Measurements from ENCODE around the gene CPSF7.

Gene CPSF7

DNA sequence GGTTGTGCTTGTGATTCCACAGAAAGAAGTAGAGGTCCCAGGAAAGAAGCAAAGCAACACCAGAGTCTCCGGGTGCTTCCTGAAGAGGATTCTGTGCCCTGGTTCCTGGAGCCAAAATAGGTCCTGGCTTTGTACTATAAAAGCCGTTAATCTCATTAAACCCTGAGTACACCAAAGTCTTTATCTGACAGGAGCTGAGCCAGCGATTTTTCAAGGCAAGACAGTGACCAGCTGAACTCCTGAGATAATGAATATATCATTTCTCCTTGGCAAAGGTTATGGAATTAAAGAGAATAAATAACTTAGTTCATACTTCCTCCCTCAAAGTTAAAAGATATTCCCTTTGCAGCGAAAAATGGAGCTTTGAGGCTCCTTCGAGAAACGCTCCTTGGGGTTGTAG, 62.4 kb downstream of the CPSF7 start:
- no peak for DNase-seq (ENCODE audit: low read depth in 2 of 2)
- no peak overlapping the region for H3K4me3 ChIP-seq (replicated peaks in 1 of 2; ENCODE audit: low read depth in 2 of 2, low read length in 2 of 2)
- TF ChIP-seq, protein P1, sequence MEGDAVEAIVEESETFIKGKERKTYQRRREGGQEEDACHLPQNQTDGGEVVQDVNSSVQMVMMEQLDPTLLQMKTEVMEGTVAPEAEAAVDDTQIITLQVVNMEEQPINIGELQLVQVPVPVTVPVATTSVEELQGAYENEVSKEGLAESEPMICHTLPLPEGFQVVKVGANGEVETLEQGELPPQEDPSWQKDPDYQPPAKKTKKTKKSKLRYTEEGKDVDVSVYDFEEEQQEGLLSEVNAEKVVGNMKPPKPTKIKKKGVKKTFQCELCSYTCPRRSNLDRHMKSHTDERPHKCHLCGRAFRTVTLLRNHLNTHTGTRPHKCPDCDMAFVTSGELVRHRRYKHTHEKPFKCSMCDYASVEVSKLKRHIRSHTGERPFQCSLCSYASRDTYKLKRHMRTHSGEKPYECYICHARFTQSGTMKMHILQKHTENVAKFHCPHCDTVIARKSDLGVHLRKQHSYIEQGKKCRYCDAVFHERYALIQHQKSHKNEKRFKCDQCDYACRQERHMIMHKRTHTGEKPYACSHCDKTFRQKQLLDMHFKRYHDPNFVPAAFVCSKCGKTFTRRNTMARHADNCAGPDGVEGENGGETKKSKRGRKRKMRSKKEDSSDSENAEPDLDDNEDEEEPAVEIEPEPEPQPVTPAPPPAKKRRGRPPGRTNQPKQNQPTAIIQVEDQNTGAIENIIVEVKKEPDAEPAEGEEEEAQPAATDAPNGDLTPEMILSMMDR (IDR thresholded peaks at IDR 0.05; ENCODE audit: low read depth, low read length), result no peak

DNA sequence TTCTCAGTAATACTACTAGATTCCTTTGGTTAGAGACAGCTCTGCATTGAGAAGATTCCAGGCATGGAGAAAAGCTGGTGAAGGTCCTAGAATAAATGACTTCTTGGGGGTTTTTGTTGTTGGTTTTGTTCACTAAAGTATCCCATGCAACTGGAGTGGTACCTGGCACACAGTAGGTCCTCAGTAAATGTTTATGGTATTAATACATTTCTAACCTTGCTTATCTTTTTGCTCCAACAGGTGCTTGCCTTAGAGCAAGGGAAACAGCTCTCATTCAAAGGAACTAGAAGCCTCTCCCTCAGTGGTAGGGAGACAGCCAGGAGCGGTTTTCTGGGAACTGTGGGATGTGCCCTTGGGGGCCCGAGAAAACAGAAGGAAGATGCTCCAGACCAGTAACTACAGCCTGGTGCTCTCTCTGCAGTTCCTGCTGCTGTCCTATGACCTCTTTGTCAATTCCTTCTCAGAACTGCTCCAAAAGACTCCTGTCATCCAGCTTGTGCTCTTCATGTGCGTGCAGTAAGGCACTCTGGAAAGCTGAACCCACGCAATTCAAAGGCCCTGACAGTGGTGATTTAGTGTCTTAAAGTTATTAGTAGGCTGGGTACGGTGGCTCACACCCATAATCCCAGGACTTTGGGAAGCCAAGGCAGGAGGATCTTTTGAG, 65.6 kb downstream of the CPSF7 start:
- no peak for DNase-seq (ENCODE audit: low read depth in 2 of 2)
- TF ChIP-seq, protein P1 (IDR thresholded peaks at IDR 0.05; ENCODE audit: low read depth, low read length), result no peak
- H3K4me3 ChIP-seq (replicated peaks in 1 of 2; ENCODE audit: low read depth in 2 of 2, low read length in 2 of 2), result no peak overlapping the region

- DNase-seq (ENCODE audit: low read depth in 2 of 2), result peak; percentile 56 to 66
- H3K4me3 ChIP-seq (replicated peaks in 1 of 2; ENCODE audit: low read depth in 2 of 2, low read length in 2 of 2), result peak overlapping the region; percentile 75 to 89
- TF ChIP-seq, protein P1 (IDR thresholded peaks at IDR 0.05; ENCODE audit: low read depth, low read length), result no peak
Measured at GRCh38 chr11:61362542-61362875, 67.3 kb downstream of the CPSF7 start.

DNA sequence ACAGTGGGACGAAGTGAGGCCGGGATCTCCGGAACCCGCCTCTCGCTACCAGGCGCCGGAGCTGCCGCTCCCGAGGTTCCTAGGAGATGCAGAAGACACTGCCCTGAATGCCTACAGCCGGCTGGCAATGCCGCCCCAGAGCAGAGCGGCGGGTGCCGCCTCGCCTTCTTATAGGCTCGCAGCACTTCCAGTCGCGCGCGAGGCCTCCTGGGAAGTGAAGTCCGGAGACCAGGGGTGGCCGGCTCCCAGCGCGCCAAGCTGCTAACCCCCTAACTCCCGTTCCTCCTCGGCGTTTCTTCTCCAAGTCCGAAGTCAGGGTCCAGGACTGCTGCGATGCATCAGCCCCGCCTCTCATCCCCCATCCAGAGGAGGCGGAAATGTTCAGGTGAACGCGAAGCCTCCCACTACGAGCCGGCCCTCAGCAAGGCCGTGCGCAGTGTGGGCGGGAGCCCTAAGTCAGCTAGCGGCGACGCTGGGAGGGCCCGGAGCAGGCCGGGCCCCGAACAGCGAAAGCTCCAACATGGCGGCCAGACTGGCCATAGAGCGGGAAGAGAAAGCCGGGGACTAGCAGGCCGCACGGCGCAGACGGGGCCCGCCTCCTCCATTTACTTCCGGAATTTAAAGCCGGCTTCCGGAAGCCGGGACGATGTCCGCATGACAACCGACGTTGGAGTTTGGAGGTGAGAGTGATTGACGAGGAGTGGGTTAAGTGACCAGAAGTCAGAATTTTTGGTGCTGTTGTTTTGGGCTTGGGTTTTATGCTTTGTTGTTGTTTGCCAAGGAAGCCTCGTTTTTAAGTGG, 67.8 kb downstream of the CPSF7 start, which contains the start of the genes CYB561A3 and TMEM138:
TSS of gene CYB561A3 (minus strand) at position 142 of the 801 bp plus-strand sequence. CDS start 5,169 bp downstream, outside the sequence.
TSS of gene TMEM138 (plus strand) at position 634 of the 801 bp plus-strand sequence. CDS start 2,017 bp downstream, outside the sequence.
- TF ChIP-seq, protein P1 (IDR thresholded peaks at IDR 0.05; ENCODE audit: low read depth, low read length), result no peak
- DNase-seq (ENCODE audit: low read depth in 2 of 2), result peak; percentile 94
- peak within 1 kb of the TSS; percentile 75 to 89 for H3K4me3 ChIP-seq (replicated peaks in 1 of 2; ENCODE audit: low read depth in 2 of 2, low read length in 2 of 2)

- H3K4me3 ChIP-seq (replicated peaks in 1 of 2; ENCODE audit: low read depth in 2 of 2, low read length in 2 of 2), result peak overlapping the region; percentile 75 to 89
- TF ChIP-seq, protein P1 (IDR thresholded peaks at IDR 0.05; ENCODE audit: low read depth, low read length), result no peak
- DNase-seq (ENCODE audit: low read depth in 2 of 2), result no peak
Measured at GRCh38 chr11:61361237-61361740, 68.5 kb downstream of the CPSF7 start.

DNA sequence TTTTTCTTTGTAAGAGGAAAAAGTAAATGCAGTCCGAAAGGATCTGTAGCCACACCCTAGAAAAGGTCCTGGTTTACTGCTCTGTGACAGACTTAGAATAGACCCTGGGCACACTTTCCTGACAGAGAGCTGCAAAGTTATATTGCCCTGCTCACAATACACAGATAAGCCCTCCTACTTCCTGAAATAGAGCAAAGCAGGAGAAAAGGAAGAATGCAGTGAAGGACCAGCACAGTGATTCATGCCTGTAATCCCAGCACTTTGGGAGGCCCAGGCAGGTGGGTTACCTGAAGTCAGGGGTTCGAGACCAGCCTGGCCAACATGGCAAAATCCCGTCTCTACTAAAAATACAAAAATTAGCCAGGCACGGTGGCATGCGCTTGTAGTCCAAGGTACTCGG, 70.3 kb downstream of the CPSF7 start:
- TF ChIP-seq, protein P1 (IDR thresholded peaks at IDR 0.05; ENCODE audit: low read depth, low read length), result no peak
- DNase-seq (ENCODE audit: low read depth in 2 of 2), result no peak
- no peak overlapping the region for H3K4me3 ChIP-seq (replicated peaks in 1 of 2; ENCODE audit: low read depth in 2 of 2, low read length in 2 of 2)

All from cardiac fibroblast (primary cell).